HCT116 (cell line): Measurements from ENCODE around the gene PLB1. TPM values are rescaled to one million over a fixed set of nuclear protein-coding genes. Genes with fewer than 3 reads are reported as not detected.

Experiments used
- ATAC-seq: fragments of 200-7000 bp; cut with Tn5 transposase; 2 replicates; pipeline ENCODE4 v1.9.1; 2020; ENCODE audit warnings: mild to moderate bottlenecking, moderate library complexity
- BruUV-seq: library from RNA; stranded (reverse); fragments of 400-500 nt; replicated peaks from 2 replicates; lab custom pipeline; 2021; lab: Mats Ljungman, UMichigan
- CTCF ChIA-PET: fragments of 300-600 bp; sonication (Branson Sonifier 250); formaldehyde crosslinking; loops from one replicate; lab custom pipeline; 2021; ENCODE audit warnings: antibody characterized with exemption; lab: Charles Lee
- POLR2A ChIA-PET: fragments of 300-600, 350-600 bp; sonication (Branson Sonifier 250); formaldehyde crosslinking; loops from one replicate; lab custom pipeline; 2021; ENCODE audit warnings: antibody characterized with exemption; lab: Charles Lee
- RAD21 ChIA-PET, 2 experiments: fragments of 300-600 bp; sonication (Branson Sonifier 250); formaldehyde crosslinking; loops; one replicate each; lab custom pipeline; 2023; ENCODE audit warnings: low total read pairs in 2 of 2; ENCODE audit not compliant: uncharacterized antibody in 2 of 2, unreplicated experiment in 2 of 2, low non-redundant PET in 1 of 2; lab: Charles Lee
- DNase-seq: peaks from one replicate; pipeline ENCODE4 v3.0.0-alpha.2; 2010; ENCODE audit warnings: low read depth, low spot score
- H2AFZ ChIP-seq: fragments of 200-600 bp; shearing (Covaris generic), sonication (generic); 2 replicates; pipeline ENCODE4 v1.6.1; 2017; ENCODE audit warnings: low read depth, mixed run types, mixed read lengths, antibody characterized with exemption, low read length; ENCODE audit not compliant: poor library complexity, severe bottlenecking
- H3K27ac ChIP-seq: 2 replicates; pipeline ENCODE4 v1.5.1; 2012; ENCODE audit warnings: low read depth, low read length
- H3K27me3 ChIP-seq: fragments of 200-600 bp; sonication (generic); 2 replicates; pipeline ENCODE4 v1.6.1; 2016; ENCODE audit warnings: mixed run types, low read length, mixed read lengths; ENCODE audit not compliant: insufficient read depth
- H3K36me3 ChIP-seq, 2 experiments: fragments of 200-500 bp in 1 of 2; fragments of 200-600 bp in 1 of 2; sonication (Bioruptor generic) in 1 of 2; sonication (generic) in 1 of 2; 2 replicates each; pipeline versions ENCODE4 v1.5.1 to v1.6.1; 2014 to 2016; ENCODE audit warnings: low read length in 2 of 2, inconsistent platforms in 1 of 2, mixed read lengths in 1 of 2, mixed run types in 1 of 2; ENCODE audit not compliant: insufficient read depth in 2 of 2, control insufficient read depth in 1 of 2
- H3K4me1 ChIP-seq, 2 experiments: fragments of 200-600 bp in 1 of 2; sonication (generic) in 1 of 2; 2 replicates each; pipeline versions ENCODE4 v1.5.1 to v1.6.1; 2012 to 2017; ENCODE audit warnings: low read length in 2 of 2, inconsistent platforms in 1 of 2, mild to moderate bottlenecking in 1 of 2, mixed read lengths in 1 of 2, mixed run types in 1 of 2, moderate library complexity in 1 of 2; ENCODE audit not compliant: insufficient read depth in 2 of 2, control insufficient read depth in 1 of 2
- H3K4me2 ChIP-seq: fragments of 200-600 bp; sonication (generic); 2 replicates; pipeline ENCODE4 v1.6.1; 2017; ENCODE audit warnings: mixed run types, low read length, mixed read lengths
- H3K4me3 ChIP-seq, 2 experiments: fragments of 200-600 bp in 1 of 2; sonication (generic) in 1 of 2; replicated peaks in 1 of 2; 2 replicates each; pipeline ENCODE4 v1.5.1; 2011 to 2016; ENCODE audit warnings: low read length in 2 of 2, control low read depth in 1 of 2, low read depth in 1 of 2, mild to moderate bottlenecking in 1 of 2, mixed read lengths in 1 of 2, mixed run types in 1 of 2
- H3K79me2 ChIP-seq: fragments of 200-600 bp; sonication (generic); 2 replicates; pipeline ENCODE4 v1.6.1; 2017; ENCODE audit warnings: mild to moderate bottlenecking, mixed run types, low read length, moderate library complexity, mixed read lengths; ENCODE audit not compliant: insufficient read depth
- H3K9ac ChIP-seq: fragments of 200-600 bp; sonication (generic); 2 replicates; pipeline ENCODE4 v1.6.1; 2016; ENCODE audit warnings: low read length, mixed read lengths
- H3K9me2 ChIP-seq: fragments of 200-600 bp; sonication (generic), shearing (Covaris generic); 2 replicates; pipeline ENCODE4 v1.6.1; 2017; ENCODE audit warnings: mixed run types, mild to moderate bottlenecking, moderate library complexity; ENCODE audit not compliant: insufficient read depth
- H3K9me3 ChIP-seq, 2 experiments: fragments of 200-500 bp in 1 of 2; fragments of 200-600 bp in 1 of 2; sonication (Bioruptor generic) in 1 of 2; sonication (generic) in 1 of 2; 2 replicates each; pipeline ENCODE4 v1.6.1; 2014 to 2017; ENCODE audit warnings: low read length in 2 of 2, mixed read lengths in 2 of 2, inconsistent platforms in 1 of 2, low read depth in 1 of 2, mild to moderate bottlenecking in 1 of 2, mixed run types in 1 of 2, moderate library complexity in 1 of 2; ENCODE audit not compliant: control insufficient read depth in 1 of 2, insufficient read depth in 1 of 2
- H4K20me1 ChIP-seq: fragments of 200-600 bp; sonication (generic), shearing (Covaris generic); 2 replicates; pipeline ENCODE4 v1.6.1; 2017; ENCODE audit warnings: mixed run types, mild to moderate bottlenecking, moderate library complexity; ENCODE audit not compliant: insufficient read depth
- CBX3 ChIP-seq: IDR thresholded peaks from 2 replicates; pipeline ENCODE4 v1.6.1; 2012; ENCODE audit warnings: low read depth
- CEBPB ChIP-seq: IDR thresholded peaks from 2 replicates; pipeline ENCODE4 v1.6.1; 2012; ENCODE audit warnings: low read depth
- EGR1 ChIP-seq: IDR thresholded peaks from 2 replicates; pipeline ENCODE4 v1.6.1; 2012; ENCODE audit warnings: low read depth
- EZH2phosphoT487 ChIP-seq: fragments of 200-600 bp; IDR thresholded peaks from 2 replicates; pipeline ENCODE4 v1.6.1; 2018; ENCODE audit warnings: antibody characterized with exemption, borderline replicate concordance
- FOSL1 ChIP-seq: IDR thresholded peaks from 2 replicates; pipeline ENCODE4 v1.6.1; 2012; ENCODE audit warnings: low read depth
- RAD21 ChIP-seq: IDR thresholded peaks from 2 replicates; pipeline ENCODE4 v1.6.1; 2012; ENCODE audit warnings: low read depth, mild to moderate bottlenecking
- REST ChIP-seq: IDR thresholded peaks from 2 replicates; pipeline ENCODE4 v1.6.1; 2012; ENCODE audit warnings: low read depth
- SP1 ChIP-seq: IDR thresholded peaks from 2 replicates; pipeline ENCODE4 v1.6.1; 2012; ENCODE audit warnings: low read depth
- SRF ChIP-seq: IDR thresholded peaks from 2 replicates; pipeline ENCODE4 v1.6.1; 2012; ENCODE audit warnings: low read depth
- TCF7L2 ChIP-seq: IDR thresholded peaks from 2 replicates; pipeline ENCODE4 v1.7.0; 2011; ENCODE audit warnings: borderline replicate concordance, inconsistent platforms; ENCODE audit not compliant: insufficient read depth, insufficient read length; ENCODE audit errors: extremely low read depth
- YY1 ChIP-seq: IDR thresholded peaks from 2 replicates; pipeline ENCODE4 v1.6.1; 2011; ENCODE audit warnings: low read length, low read depth, moderate library complexity, mild to moderate bottlenecking; ENCODE audit not compliant: insufficient replicate concordance; ENCODE audit errors: extremely low read depth
- ZBTB33 ChIP-seq: IDR thresholded peaks from 2 replicates; pipeline ENCODE4 v1.6.1; 2011; ENCODE audit warnings: mild to moderate bottlenecking, low read length, moderate library complexity; ENCODE audit not compliant: insufficient replicate concordance; ENCODE audit errors: extremely low read depth
- ZFX ChIP-seq: fragments of 450-650 bp; IDR thresholded peaks from 2 replicates; pipeline ENCODE4 v1.6.1; 2017
- intact Hi-C: fragments of 100-400 bp; cut with micrococcal nuclease; formaldehyde crosslinking; loops from 2 replicates; pipeline ENCODE4 v1.10.0; 2022
- total RNA-seq: library from RNA; stranded (reverse); gene quantifications from one replicate; pipeline ENCODE4 v1.2.1, GENCODE V29; 2021; ENCODE audit not compliant: unreplicated experiment

Gene PLB1
- total RNA-seq, 1 experiment from 2014 or later: 0.49 TPM

DNA sequence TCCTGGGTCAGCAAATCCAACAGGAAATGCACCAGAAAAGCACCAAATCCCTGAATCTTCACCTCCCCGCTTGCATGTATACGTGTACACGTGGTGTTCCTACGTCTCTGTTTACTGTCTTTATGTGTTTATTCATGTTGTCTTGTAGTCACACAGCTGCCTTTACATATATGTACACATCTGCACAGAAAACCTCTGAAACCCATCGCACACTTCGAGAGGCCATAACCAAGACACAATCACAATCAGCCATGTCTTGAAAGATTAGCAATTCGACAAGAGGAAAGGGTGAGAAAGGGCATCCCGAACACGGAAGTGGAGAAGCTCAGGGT lies 98.1 kb downstream of the PLB1 start:
- H3K36me3 ChIP-seq: no peaks in the 10 kb centered on the region
- TF ChIP-seq YY1 (no peak), RAD21 (no peak), EGR1 (no peak), EZH2phosphoT487 (no peak), SRF (no peak), TCF7L2 (no peak), CEBPB (no peak), CBX3 (no peak), FOSL1 (no peak), SP1 (no peak; the same call in 1 of the 2 replicates), ZBTB33 (no peak), ZFX (no peak), REST (no peak)
- TF ChIP-seq, all 23 proteins: peak for 0
- H3K9me3 ChIP-seq: no peaks in the 10 kb centered on the region
- no TSS peak for BruUV-seq
- RAD21 ChIA-PET: interaction anchor here (0.7 to 2.1 kb wide), 7 partner anchors 27 to 161 kb away, joined by 3 to 12 read pairs (median 5); partner anchors contain the start of gene PPP1CB (in 1 of the 2)
- H4K20me1 ChIP-seq: no peaks in the 10 kb centered on the region
- peak overlapping the region; percentile 60 for H3K4me2 ChIP-seq
- H3K9ac ChIP-seq: peak overlapping the region; percentile 34
- no peaks in the 10 kb centered on the region for H3K27me3 ChIP-seq
- intact Hi-C loops: loop anchor here (1.0 to 10.0 kb wide), 2 partner anchors 159 to 301 kb away; partner anchors contain the start of gene WDR43
- peaks cover 20 to 50% of the 10 kb centered on the region in 2 experiments for H3K4me1 ChIP-seq
- POLR2A ChIA-PET: interaction anchor here (0.9 to 2.3 kb wide), 4 partner anchors 9 to 157 kb away, joined by 4 to 11 read pairs (median 7); partner anchors contain the start of gene PPP1CB
- H3K79me2 ChIP-seq: no peaks in the 10 kb centered on the region
- H2AFZ ChIP-seq: peak overlapping the region; percentile 86
- H3K27ac ChIP-seq: no peak overlapping the region
- H3K9me2 ChIP-seq: no peaks in the 10 kb centered on the region
- ATAC-seq (no peak; the same call in 1 of the 2 replicates), DNase-seq (no peak)
- CTCF ChIA-PET: interaction anchor here (0.6 to 3.8 kb wide), 22 partner anchors 10 to 227 kb away, joined by 3 to 33 read pairs (median 5); partner anchors contain the start of gene PPP1CB
- peak overlapping the region in 1 of 2 experiments; percentile 21; a peak in 2 of 4 replicates for H3K4me3 ChIP-seq
